Astrocyte of the spinal cord (primary cell): Measurements from ENCODE around the gene GALNT16.
A peak's percentile ranks its signal among the peaks of the same experiment; 100 is the strongest.

Source experiments
- DNase-seq: peaks from one replicate; pipeline ENCODE4 v3.0.0; 2011; ENCODE audit warnings: low read depth, low spot score
- H3K4me3 ChIP-seq: 2 replicates; pipeline ENCODE4 v1.5.1; 2011; ENCODE audit warnings: low read depth, mild to moderate bottlenecking, low read length, moderate library complexity
- CTCF ChIP-seq: IDR thresholded peaks from 2 replicates; pipeline ENCODE4 v1.5.1; 2012; ENCODE audit warnings: low read depth, mild to moderate bottlenecking, low read length, inconsistent platforms
- in situ Hi-C: cut with HindIII; loops from 2 replicates; pipeline ENCODE4 v1.10.0; 2017; ENCODE audit warnings: low sequenced_read_pairs

GALNT16 gene

GRCh38 chr14:69314327-69314726 lies 54.4 kb downstream of the GALNT16 start:
- no peak for TF ChIP-seq CTCF
- no peak for DNase-seq
- in situ Hi-C loops, result no loop called here
- no peak overlapping the region for H3K4me3 ChIP-seq

DNA sequence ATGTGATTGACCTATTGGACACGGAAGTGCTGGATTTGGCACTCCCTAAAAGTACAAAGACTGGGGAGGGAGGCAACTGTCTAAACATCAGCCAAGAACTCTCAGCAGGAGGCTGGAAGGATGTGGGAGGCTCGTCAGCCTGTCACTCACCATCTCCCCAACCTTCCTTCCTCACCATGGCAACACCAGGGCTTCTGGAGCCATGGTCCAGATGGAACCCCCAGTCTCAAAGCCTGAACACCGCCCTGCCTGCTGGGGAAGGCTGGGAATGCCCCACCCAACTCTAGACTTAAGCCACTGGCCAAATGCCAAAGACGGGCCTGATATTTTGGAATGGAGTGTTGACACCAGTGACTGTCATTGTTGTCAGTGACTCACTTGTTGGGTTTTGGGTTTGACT lies 55.3 kb downstream of the GALNT16 start:
- no peak for DNase-seq
- no peak overlapping the region for H3K4me3 ChIP-seq
- TF ChIP-seq CTCF, result no peak
- in situ Hi-C loops, result no loop called here

DNA sequence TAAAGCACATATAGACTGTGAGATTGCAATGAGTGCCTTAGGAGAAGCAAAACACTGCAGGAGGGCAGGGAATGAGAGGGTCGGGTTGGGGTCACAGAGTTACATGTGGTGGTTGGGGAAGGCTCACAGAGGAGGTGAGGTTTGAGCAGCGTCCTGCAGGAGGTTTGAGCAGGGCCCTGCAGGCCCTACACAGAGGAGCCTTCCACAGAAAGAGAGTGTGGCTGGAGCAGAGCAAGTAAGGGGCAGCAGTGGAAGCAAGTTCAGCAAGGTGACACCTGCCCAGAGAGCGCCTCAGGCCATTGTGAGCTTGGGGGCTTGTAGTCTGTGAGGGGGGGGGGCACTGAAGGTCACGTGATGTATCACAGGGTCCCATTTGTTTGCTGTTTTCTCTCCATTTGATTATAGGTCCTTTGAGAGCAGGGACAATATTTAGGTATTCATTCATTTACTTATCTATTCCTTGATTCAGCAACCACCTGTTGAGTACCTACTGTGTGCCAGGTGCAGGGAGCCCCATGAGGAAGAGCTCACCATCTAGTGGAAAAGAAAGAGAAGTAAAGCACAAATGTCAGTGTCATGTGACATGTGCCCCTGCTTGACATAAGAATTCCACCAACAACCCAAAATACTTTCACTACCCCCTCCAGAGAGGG lies 56.6 kb downstream of the GALNT16 start:
- in situ Hi-C loops, result no loop called here
- TF ChIP-seq CTCF, result no peak
- H3K4me3 ChIP-seq, result no peak overlapping the region
- no peak for DNase-seq

DNA sequence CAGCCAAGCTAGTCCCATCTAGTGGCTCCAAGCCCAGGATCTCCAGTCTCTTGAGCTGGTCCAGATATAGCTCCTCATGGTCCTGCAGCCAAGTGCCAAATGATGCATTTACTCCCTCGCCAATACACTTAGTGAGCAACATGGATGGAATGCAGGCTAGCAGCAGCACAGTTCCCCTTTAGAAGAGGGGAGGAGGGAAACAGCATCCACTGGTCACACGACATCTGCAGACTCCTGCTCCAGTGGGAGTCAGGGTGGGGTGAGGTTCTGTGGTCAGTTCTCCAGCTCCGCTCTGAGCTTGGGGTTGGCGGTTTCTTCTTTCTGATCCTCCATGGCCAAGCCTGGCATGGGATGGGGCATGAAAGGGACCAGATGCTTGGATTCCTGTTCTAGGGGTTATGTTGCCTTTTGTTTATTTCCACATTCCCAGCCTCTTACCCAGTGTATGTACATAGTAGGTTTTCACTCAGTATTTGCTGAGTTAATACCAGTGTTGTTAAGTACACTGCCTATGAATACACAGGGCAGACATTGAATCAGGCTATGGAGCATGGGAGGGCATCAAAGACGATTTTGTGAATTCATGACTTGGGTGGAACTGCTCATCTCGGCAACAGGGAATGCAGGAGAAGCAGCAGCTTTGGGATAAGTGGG lies 57.3 kb downstream of the GALNT16 start:
- no peak for TF ChIP-seq CTCF
- in situ Hi-C loops, result no loop called here
- H3K4me3 ChIP-seq, result no peak overlapping the region
- DNase-seq, result peak; percentile 97

- no peak overlapping the region for H3K4me3 ChIP-seq
- in situ Hi-C loops, result no loop called here
- no peak for TF ChIP-seq CTCF
- DNase-seq, result no peak
Observed at GRCh38 chr14:69317780-69318179, 57.8 kb downstream of the GALNT16 start.

DNA sequence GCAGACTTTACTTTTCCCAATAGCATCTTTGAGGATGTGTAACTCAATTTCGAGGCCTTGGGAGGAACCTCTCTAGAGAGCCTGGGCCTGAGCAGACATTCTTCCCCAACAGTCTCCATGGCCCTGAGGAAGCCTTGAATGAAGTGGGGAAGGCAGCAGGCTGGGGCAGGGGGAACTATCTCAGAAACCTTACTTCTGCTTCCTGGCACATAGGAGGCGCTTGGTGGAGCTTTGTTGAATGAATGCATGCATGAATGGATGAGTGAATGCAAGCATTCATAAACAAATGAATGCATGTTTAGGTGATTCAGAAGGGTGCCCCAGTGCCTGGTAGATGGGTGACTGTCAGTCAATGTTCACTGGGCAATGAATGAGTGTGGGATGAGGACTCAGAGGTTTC lies 58.3 kb downstream of the GALNT16 start:
- TF ChIP-seq CTCF, result no peak
- no peak overlapping the region for H3K4me3 ChIP-seq
- in situ Hi-C loops, result no loop called here
- no peak for DNase-seq
